K562 (cell line): ENCODE measurements around the gene KLF4. TPM values are rescaled to one million over a fixed set of nuclear protein-coding genes. Genes with fewer than 3 reads are reported as not detected.

Source experiments
- ADNP ChIP-seq: fragments of 200-800 bp; sonication (Bioruptor generic); IDR thresholded peaks from 2 replicates; pipeline ENCODE4 v1.6.1; 2016; ENCODE audit warnings: missing genetic modification characterization, missing compliant biosample characterization
- ARID3A ChIP-seq: IDR thresholded peaks from 2 replicates; pipeline ENCODE4 v1.6.1; 2012; ENCODE audit warnings: low read depth, low read length, improper control_type of control experiment, borderline replicate concordance
- ATF4 ChIP-seq: fragments of 450-650 bp; formaldehyde crosslinking; IDR thresholded peaks from 2 replicates; pipeline ENCODE4 v1.4.0; 2022; ENCODE audit warnings: mild to moderate bottlenecking, moderate library complexity
- CBX8 ChIP-seq: fragments of 200-600 bp; sonication (generic); IDR thresholded peaks from 2 replicates; pipeline ENCODE4 v1.6.1; 2012; ENCODE audit warnings: borderline replicate concordance, mixed run types, low read depth, mild to moderate bottlenecking, moderate library complexity, mixed read lengths, low read length, control low read depth, inconsistent platforms; ENCODE audit not compliant: poor library complexity, severe bottlenecking; ENCODE audit errors: extremely low read depth
- EGR1 ChIP-seq: fragments of 450-650 bp; conservative IDR thresholded peaks from 2 replicates; pipeline ENCODE4 v1.6.1; 2017; ENCODE audit warnings: mild to moderate bottlenecking
- GTF2E2 ChIP-seq: fragments of 200-800 bp; sonication (Bioruptor generic); IDR thresholded peaks from 2 replicates; pipeline ENCODE4 v1.6.1; 2016; ENCODE audit warnings: missing genetic modification characterization, missing compliant biosample characterization
- HMG20B ChIP-seq: fragments of 250-450 bp; sonication (Bioruptor Pico); IDR thresholded peaks from 2 replicates; pipeline ENCODE4 v1.5.0; 2021; ENCODE audit warnings: mild to moderate bottlenecking
- MLLT1 ChIP-seq, 2 experiments: fragments of 450-650 bp; IDR thresholded peaks; 2 replicates each; pipeline ENCODE4 v1.6.1; 2016
- NCOA1 ChIP-seq: fragments of 450-650 bp; IDR thresholded peaks from 2 replicates; pipeline ENCODE4 v1.6.1; 2016; ENCODE audit warnings: low read depth
- NCOA6 ChIP-seq: fragments of 450-650 bp; IDR thresholded peaks from 2 replicates; pipeline ENCODE4 v1.6.1; 2017; ENCODE audit warnings: mild to moderate bottlenecking
- RAD21 ChIP-seq, 2 experiments: fragments of 250-450 bp in 1 of 2; fragments of 450-650 bp in 1 of 2; sonication (Bioruptor Pico) in 1 of 2; formaldehyde crosslinking in 1 of 2; IDR thresholded peaks in 1 of 2; conservative IDR thresholded peaks in 1 of 2; 2 replicates each; pipeline versions ENCODE4 v1.4.0 to v1.8.0; 2020 to 2022; ENCODE audit warnings: mild to moderate bottlenecking in 2 of 2, moderate library complexity in 1 of 2
- SMC3 ChIP-seq: conservative IDR thresholded peaks from 2 replicates; pipeline ENCODE4 v1.6.1; 2011; ENCODE audit warnings: low read depth, low read length, improper control_type of control experiment; ENCODE audit not compliant: insufficient read depth
- SNAPC5 ChIP-seq: fragments of 250-450 bp; sonication (Bioruptor Pico); IDR thresholded peaks from 2 replicates; pipeline ENCODE4 v1.8.0; 2021; ENCODE audit warnings: moderate library complexity, mild to moderate bottlenecking, inconsistent platforms
- TCF3 ChIP-seq: sonication (generic); formaldehyde crosslinking; IDR thresholded peaks from 2 replicates; pipeline ENCODE4 v1.4.0; 2020; ENCODE audit warnings: mild to moderate bottlenecking, missing genetic modification reagents
- TRIM24 ChIP-seq, 2 experiments: fragments of 450-650 bp; IDR thresholded peaks; 2 replicates each; pipeline ENCODE4 v1.6.1; 2016
- ZNF780A ChIP-seq: fragments of 250-450 bp; sonication (Bioruptor Pico); IDR thresholded peaks from 2 replicates; pipeline ENCODE4 v1.5.0; 2021; ENCODE audit warnings: mild to moderate bottlenecking
- polyA plus RNA-seq, 8 experiments: library from polyadenylated mRNA; depleted of rRNA in 4 of 8; stranded (reverse) in 5 of 8; unstranded in 3 of 8; fragments of >200 nt; fragmentation: Nextera tagmentation in 2 of 8; fragmentation: Illumina TruSeq in 1 of 8; extraction: Ambion mirVana in 2 of 8; extraction: Trizol in 1 of 8; gene quantifications; 2 replicates each; pipeline versions ENCODE4 v1.2.1 to v1.2.3, GENCODE V29; 2011 to 2014; ENCODE audit warnings: inconsistent platforms in 1 of 8, missing spikeins in 1 of 8
- total RNA-seq, 7 experiments: library from RNA; depleted of rRNA in 6 of 7; stranded (reverse); fragments of >200 nt in 6 of 7; fragmentation: Illumina TruSeq in 2 of 7; extraction: Trizol in 2 of 7; gene quantifications; 2 replicates each; pipeline versions ENCODE4 v1.2.1 to v1.2.3, GENCODE V29; 2011 to 2021; ENCODE audit warnings: low replicate concordance in 1 of 7

The KLF4 gene
- total and polyA plus RNA-seq, 9 of the 15 experiments (the other 6 are each of a cell fraction or from before 2014, with no cell fraction given) = 0.04 to 0.95 (median 0.22) TPM

GRCh38 chr9:107484117-107484723 is 5.3 kb downstream of the KLF4 start (continued):
- TF ChIP-seq ARID3A (no peak), ATF4 (no peak), SMC3 (0 out of 2 replicates have a peak, but pooled peaks have one; percentile 16), NCOA1 (no peak), CBX8 (no peak), MLLT1 (IDR thresholded peaks at IDR 0.05) (no peak), HMG20B (no peak), ZNF780A (no peak), TCF3 (CRISPR knock-in tag) (no peak), SNAPC5 (CRISPR knock-in tag) (no peak), TRIM24 (IDR thresholded peaks at IDR 0.05) (no peak), GTF2E2 (tag) (no peak), EGR1 (no peak), RAD21 (CRISPR knock-in tag; conservative IDR thresholded peaks at IDR 0.05 in 1 of 2, IDR thresholded peaks at IDR 0.05 in 1 of 2) (peak; percentile 84 to 93), NCOA6 (no peak), ADNP (tag) (no peak)
